ENCODE results near the gene PIK3CD. TPM values are rescaled to one million over a fixed set of nuclear protein-coding genes. Genes with fewer than 3 reads are reported as not detected.

PIK3CD gene
- total and polyA plus RNA-seq, 8 donors = 2.8 to 74.1 (median 5.4) TPM

- intact Hi-C loops (cut with DNase I; ENCODE audit: low total_unique reads) = no loop called here
- DNase-seq = no peak
- WGBS, 5 donors = 85 to 94% (median 92%) methylated on average over 11 to 29 of the region's 29 CpGs
- TF ChIP-seq EP300 (IDR thresholded peaks at IDR 0.05) = no peak
- TF ChIP-seq POLR2AphosphoS5 (IDR thresholded peaks at IDR 0.05) = no peak
- TF ChIP-seq, protein P1, sequence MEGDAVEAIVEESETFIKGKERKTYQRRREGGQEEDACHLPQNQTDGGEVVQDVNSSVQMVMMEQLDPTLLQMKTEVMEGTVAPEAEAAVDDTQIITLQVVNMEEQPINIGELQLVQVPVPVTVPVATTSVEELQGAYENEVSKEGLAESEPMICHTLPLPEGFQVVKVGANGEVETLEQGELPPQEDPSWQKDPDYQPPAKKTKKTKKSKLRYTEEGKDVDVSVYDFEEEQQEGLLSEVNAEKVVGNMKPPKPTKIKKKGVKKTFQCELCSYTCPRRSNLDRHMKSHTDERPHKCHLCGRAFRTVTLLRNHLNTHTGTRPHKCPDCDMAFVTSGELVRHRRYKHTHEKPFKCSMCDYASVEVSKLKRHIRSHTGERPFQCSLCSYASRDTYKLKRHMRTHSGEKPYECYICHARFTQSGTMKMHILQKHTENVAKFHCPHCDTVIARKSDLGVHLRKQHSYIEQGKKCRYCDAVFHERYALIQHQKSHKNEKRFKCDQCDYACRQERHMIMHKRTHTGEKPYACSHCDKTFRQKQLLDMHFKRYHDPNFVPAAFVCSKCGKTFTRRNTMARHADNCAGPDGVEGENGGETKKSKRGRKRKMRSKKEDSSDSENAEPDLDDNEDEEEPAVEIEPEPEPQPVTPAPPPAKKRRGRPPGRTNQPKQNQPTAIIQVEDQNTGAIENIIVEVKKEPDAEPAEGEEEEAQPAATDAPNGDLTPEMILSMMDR (IDR thresholded peaks at IDR 0.05) = no peak
- no peak for TF ChIP-seq POLR2A (IDR thresholded peaks at IDR 0.05)
- Histone ChIP-seq H3K4me3 (peak overlapping the region; percentile 26 to 34 (median 32)), H3K9me3 (no peaks in the 10 kb centered on the region), H3K27ac (peak overlapping the region in 4 of 5 donors; percentile 64 to 79 (median 66)), H3K27me3 (no peaks in the 10 kb centered on the region), H3K4me1 (peaks cover 0 to 43% (median 3%) of the 10 kb centered on the region in 4 donors), H3K36me3 (peaks cover 11 to 81% (median 64%) of the 10 kb centered on the region in 4 donors)
These were observed 65.1 kb downstream of the PIK3CD start for GRCh38 chr1:9716404-9717192.

DNA sequence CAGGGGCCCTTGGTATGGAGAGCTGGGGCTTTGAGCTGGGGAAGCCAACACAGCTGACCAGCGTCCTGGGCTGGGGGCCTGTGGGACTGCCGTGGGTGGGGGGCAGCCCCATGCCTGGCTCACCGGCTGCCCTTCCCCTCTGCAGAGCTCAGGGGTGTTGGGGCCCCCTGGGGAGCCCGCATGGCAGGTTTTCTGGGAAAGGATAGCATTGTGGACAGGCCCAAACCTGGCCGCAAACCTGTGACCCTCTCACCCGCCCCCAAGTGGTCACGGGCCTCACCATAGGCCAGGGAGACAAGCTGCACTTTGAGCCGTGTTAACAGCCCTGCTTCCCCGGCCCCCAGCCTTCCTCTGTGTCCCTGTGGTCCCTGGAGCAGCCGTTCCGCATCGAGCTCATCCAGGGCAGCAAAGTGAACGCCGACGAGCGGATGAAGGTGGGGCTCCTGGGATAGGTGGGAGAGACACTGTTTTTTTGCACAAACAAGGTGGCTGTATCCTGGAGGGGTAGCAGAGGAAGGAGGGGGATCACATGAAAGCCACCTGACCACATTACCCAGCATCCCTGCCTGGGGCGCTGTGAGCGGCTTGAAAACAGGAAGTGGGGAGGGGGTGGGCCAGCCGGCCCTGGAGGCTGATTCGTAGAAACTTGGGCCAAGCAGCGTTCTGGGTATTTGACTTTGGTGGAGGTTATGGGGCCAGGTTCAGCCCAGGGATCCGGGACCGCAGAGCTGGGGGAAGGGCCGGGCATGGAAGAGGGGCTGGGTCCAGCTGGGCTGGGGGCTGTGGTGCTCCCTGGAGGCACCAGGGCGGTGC is 65.9 kb downstream of the PIK3CD start:
- Histone ChIP-seq H3K27ac (peak overlapping the region; percentile 31 to 79 (median 64)), H3K36me3 (peaks cover 17 to 81% (median 65%) of the 10 kb centered on the region in 4 donors), H3K4me1 (peaks cover 0 to 44% (median 3%) of the 10 kb centered on the region in 4 donors), H3K9me3 (no peaks in the 10 kb centered on the region), H3K4me3 (peak overlapping the region; percentile 26 to 34 (median 32)), H3K27me3 (no peaks in the 10 kb centered on the region)
- WGBS, 5 donors = 26 to 43% (median 39%) methylated on average over 17 to 25 of the region's 25 CpGs
- intact Hi-C loops (cut with DNase I; ENCODE audit: low total_unique reads) = no loop called here
- TF ChIP-seq, protein P1 (IDR thresholded peaks at IDR 0.05) = no peak
- TF ChIP-seq EP300 (IDR thresholded peaks at IDR 0.05) (no peak), POLR2AphosphoS5 (IDR thresholded peaks at IDR 0.05) (no peak), POLR2A (IDR thresholded peaks at IDR 0.05) (no peak)
- DNase-seq = peak; percentile 62 to 93

GRCh38 chr1:9718006-9718680 is 66.6 kb downstream of the PIK3CD start:
- no peak for DNase-seq
- H3K27ac ChIP-seq = peak overlapping the region; percentile 25 to 79 (median 64)
- intact Hi-C loops (cut with DNase I; ENCODE audit: low total_unique reads) = no loop called here

More at GRCh38 chr1:9718006-9718680, 66.6 kb downstream of the PIK3CD start:
- peaks cover 24 to 81% (median 69%) of the 10 kb centered on the region in 4 donors for H3K36me3 ChIP-seq
- WGBS, 5 donors = 78 to 86% (median 85%) methylated on average over 9 to 10 of the region's 10 CpGs
- peaks cover 0 to 44% (median 3%) of the 10 kb centered on the region in 4 donors for H3K4me1 ChIP-seq
- H3K4me3 ChIP-seq = peak overlapping the region in 3 of 4 donors; percentile 26 to 34 (median 34)
- TF ChIP-seq POLR2A (IDR thresholded peaks at IDR 0.05) (no peak), EP300 (IDR thresholded peaks at IDR 0.05) (no peak), POLR2AphosphoS5 (IDR thresholded peaks at IDR 0.05) (no peak)
- TF ChIP-seq, protein P1 (IDR thresholded peaks at IDR 0.05) = no peak
- no peaks in the 10 kb centered on the region for H3K27me3 ChIP-seq
- peaks cover 0 to 6% (median 3%) of the 10 kb centered on the region in 4 donors for H3K9me3 ChIP-seq
